Mesenchymal stem cell (in vitro differentiated cells and primary cell): ENCODE data around the gene DNAI2.
"Not testable (repeated sequence)": the region's sequence is repeated elsewhere in the genome, so short reads cannot be mapped to it uniquely, and the experiment has no call there.

Experiments used
- DNase-seq: peaks from one replicate; pipeline ENCODE4 v3.0.0-alpha.2; 2013
- H2AFZ ChIP-seq: one replicate; pipeline ENCODE4 v1.6.1; 2013; ENCODE audit warnings: low read depth, mild to moderate bottlenecking, control low read depth, inconsistent platforms, low read length, moderate library complexity
- H2AK5ac ChIP-seq: 2 replicates; pipeline ENCODE4 v1.6.1; 2013; ENCODE audit warnings: low read length, moderate library complexity, mild to moderate bottlenecking, inconsistent platforms; ENCODE audit not compliant: severe bottlenecking
- H2BK120ac ChIP-seq: one replicate; pipeline ENCODE4 v1.6.1; 2013; ENCODE audit warnings: low read depth, mild to moderate bottlenecking, inconsistent platforms, low read length, moderate library complexity
- H2BK12ac ChIP-seq, 2 experiments: one replicate each; pipeline ENCODE4 v1.6.1; 2013; ENCODE audit warnings: inconsistent platforms in 2 of 2, low read length in 2 of 2, mild to moderate bottlenecking in 2 of 2, moderate library complexity in 2 of 2, control low read depth in 1 of 2
- H2BK15ac ChIP-seq: one replicate; pipeline ENCODE4 v1.6.1; 2013; ENCODE audit warnings: mild to moderate bottlenecking, low read depth, inconsistent platforms; ENCODE audit not compliant: poor library complexity, severe bottlenecking
- H2BK5ac ChIP-seq: 2 replicates; pipeline ENCODE4 v1.6.1; 2013; ENCODE audit warnings: low read depth, mild to moderate bottlenecking, low read length, control low read depth, inconsistent platforms; ENCODE audit not compliant: poor library complexity, severe bottlenecking
- H3K14ac ChIP-seq, 2 experiments: one replicate each; pipeline ENCODE4 v1.6.1; 2013; ENCODE audit warnings: inconsistent platforms in 2 of 2, low read length in 2 of 2, control low read depth in 1 of 2, mild to moderate bottlenecking in 1 of 2, moderate library complexity in 1 of 2
- H3K18ac ChIP-seq, 2 experiments: one replicate each; pipeline ENCODE4 v1.6.1; 2013; ENCODE audit warnings: inconsistent platforms in 2 of 2, low read length in 2 of 2, control low read depth in 1 of 2, low read depth in 1 of 2, mild to moderate bottlenecking in 1 of 2
- H3K23ac ChIP-seq, 2 experiments: one replicate each; pipeline ENCODE4 v1.6.1; 2013; ENCODE audit warnings: inconsistent platforms in 2 of 2, low read length in 2 of 2, mild to moderate bottlenecking in 2 of 2, moderate library complexity in 2 of 2, control low read depth in 1 of 2
- H3K27ac ChIP-seq: 2 replicates; pipeline ENCODE4 v1.5.1; 2013; ENCODE audit warnings: mild to moderate bottlenecking, moderate library complexity, low read length, control low read depth, inconsistent platforms; ENCODE audit not compliant: poor library complexity, severe bottlenecking
- H3K27me3 ChIP-seq, 2 experiments: 2 replicates each; pipeline versions ENCODE4 v1.6.1 to v1.7.0; 2013; ENCODE audit warnings: low read length in 2 of 2, mild to moderate bottlenecking in 2 of 2, moderate library complexity in 2 of 2, control low read depth in 1 of 2, inconsistent platforms in 1 of 2; ENCODE audit not compliant: control insufficient read depth in 1 of 2, insufficient read depth in 1 of 2
- H3K36me3 ChIP-seq, 2 experiments: 2 replicates each; pipeline versions ENCODE4 v1.6.1 to v1.7.0; 2013; ENCODE audit warnings: low read length in 2 of 2, control low read depth in 1 of 2, inconsistent platforms in 1 of 2, low read depth in 1 of 2, mild to moderate bottlenecking in 1 of 2; ENCODE audit not compliant: insufficient read depth in 2 of 2, control insufficient read depth in 1 of 2
- H3K4ac ChIP-seq, 2 experiments: one replicate each; pipeline ENCODE4 v1.6.1; 2013; ENCODE audit warnings: inconsistent platforms in 2 of 2, low read length in 2 of 2, mild to moderate bottlenecking in 2 of 2, moderate library complexity in 2 of 2, control low read depth in 1 of 2, low read depth in 1 of 2
- H3K4me1 ChIP-seq: 2 replicates; pipeline ENCODE4 v1.6.1; 2013; ENCODE audit warnings: low read depth, low read length, control low read depth; ENCODE audit not compliant: control insufficient read depth, insufficient read depth
- H3K4me2 ChIP-seq: 2 replicates; pipeline ENCODE4 v1.6.1; 2013; ENCODE audit warnings: low read length, mild to moderate bottlenecking, inconsistent platforms; ENCODE audit not compliant: poor library complexity, severe bottlenecking
- H3K4me3 ChIP-seq, 2 experiments: 2 replicates each; pipeline versions ENCODE4 v1.5.1 to v1.7.0; 2013; ENCODE audit warnings: low read length in 2 of 2, mild to moderate bottlenecking in 2 of 2, control low read depth in 1 of 2, low read depth in 1 of 2; ENCODE audit not compliant: insufficient read depth in 1 of 2
- H3K79me1 ChIP-seq: replicated peaks from 2 replicates; pipeline ENCODE4 v1.6.1; 2013; ENCODE audit warnings: mild to moderate bottlenecking, control low read depth, low read length, inconsistent platforms; ENCODE audit not compliant: poor library complexity, severe bottlenecking
- H3K9ac ChIP-seq: 2 replicates; pipeline ENCODE4 v1.7.0; 2013; ENCODE audit warnings: mild to moderate bottlenecking, low read length, moderate library complexity
- H3K9me3 ChIP-seq: 2 replicates; pipeline ENCODE4 v1.7.0; 2013; ENCODE audit warnings: mild to moderate bottlenecking, low read length; ENCODE audit not compliant: control insufficient read depth
- H4K8ac ChIP-seq: one replicate; pipeline ENCODE4 v1.6.1; 2013; ENCODE audit warnings: inconsistent platforms, mild to moderate bottlenecking, low read length, moderate library complexity
- H4K91ac ChIP-seq: one replicate; pipeline ENCODE4 v1.6.1; 2013; ENCODE audit warnings: mild to moderate bottlenecking, low read length, inconsistent platforms
- WGBS: methylation state at CpG from one replicate; pipeline ENCODE4 v1.1.7; 2013; ENCODE audit warnings: mixed read lengths; 5-methylcytosine and 5-hydroxymethylcytosine counted together

The DNAI2 gene

DNA sequence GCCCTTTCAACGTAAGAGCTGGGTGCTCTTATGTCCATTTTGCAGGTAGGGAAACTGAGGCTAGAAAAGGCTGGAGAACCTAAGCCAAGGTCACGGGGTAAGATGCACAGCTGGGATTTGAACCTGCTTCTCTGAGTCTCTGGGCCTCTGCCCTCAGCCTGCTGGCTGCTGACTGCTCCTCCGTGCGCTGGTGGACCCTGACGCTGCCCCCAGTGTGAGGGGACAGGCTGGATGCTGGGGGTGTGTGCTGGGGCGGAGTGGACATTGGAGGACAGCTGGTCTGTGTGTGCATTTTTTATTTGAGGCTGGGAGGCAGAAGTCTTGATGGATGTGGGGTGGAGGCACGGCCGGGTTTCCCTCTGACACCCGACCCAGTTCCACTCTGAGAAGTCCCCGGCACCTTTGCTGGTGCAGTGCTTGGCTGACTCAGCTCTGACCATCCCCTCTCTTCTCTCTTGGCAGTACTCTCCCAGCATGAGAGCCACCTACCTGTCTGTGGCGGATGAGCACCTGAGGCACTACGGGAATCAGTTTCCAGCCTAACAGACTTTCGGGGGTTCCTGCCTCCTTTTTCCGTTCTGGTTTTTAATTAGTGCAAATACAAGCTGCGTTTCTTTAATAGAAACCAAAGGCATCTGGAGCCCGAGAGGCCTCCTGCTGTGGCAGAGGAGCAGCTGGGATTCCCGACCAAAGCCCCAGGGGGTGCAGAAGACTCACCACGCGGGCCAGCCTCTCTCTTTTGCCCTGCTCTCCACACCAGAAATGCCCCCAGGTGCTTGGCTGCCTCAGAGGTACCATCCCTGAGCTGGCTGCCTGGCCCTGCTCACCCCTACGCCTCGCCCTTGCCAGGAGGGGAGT, 14.1 kb upstream of the DNAI2 start:
- Histone ChIP-seq H3K27me3 (peaks cover 24 to 46% of the 10 kb centered on the region in 2 experiments), H2BK15ac (no peak overlapping the region), H3K4me1 (peaks cover 4% of the 10 kb centered on the region), H3K23ac (no peak overlapping the region), H4K91ac (no peak overlapping the region), H3K9me3 (no peaks in the 10 kb centered on the region), H3K9ac (no peak overlapping the region), H3K4me3 (no peak overlapping the region), H3K36me3 (no peaks in the 10 kb centered on the region), H3K79me1 (no peaks in the 10 kb centered on the region), H2BK5ac (no peak overlapping the region), H2BK12ac (no peak overlapping the region), H2BK120ac (no peak overlapping the region), H4K8ac (no peak overlapping the region), H3K4ac (no peak overlapping the region), H3K14ac (no peak overlapping the region), H3K27ac (no peak overlapping the region), H2AK5ac (no peak overlapping the region), H2AFZ (no peak overlapping the region), H3K18ac (no peak overlapping the region), H3K4me2 (no peak overlapping the region)
- 33% methylated on average over 20 of the region's 21 CpGs for WGBS
- no peak for DNase-seq

DNA sequence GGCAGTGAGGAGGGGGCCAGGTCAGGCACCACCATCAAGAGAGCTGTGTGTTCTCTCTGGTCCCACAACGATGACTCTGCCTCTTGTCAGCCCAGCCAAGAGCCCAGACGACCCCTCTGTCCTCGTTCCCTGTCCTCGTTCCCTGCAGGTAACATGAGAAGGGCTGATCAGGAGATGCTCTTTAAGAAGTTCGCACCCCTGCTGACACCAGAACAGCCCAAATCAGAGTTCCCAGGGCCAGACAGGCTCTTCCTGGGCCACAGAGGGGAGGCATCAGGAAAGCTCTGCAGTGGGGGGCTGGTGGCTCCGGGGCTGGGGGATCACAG, 13.5 kb upstream of the DNAI2 start:
- no peak for DNase-seq
- no peak overlapping the region for H2BK120ac ChIP-seq
- H3K9ac ChIP-seq = no peak overlapping the region
- peaks cover 22 to 46% of the 10 kb centered on the region in 2 experiments for H3K27me3 ChIP-seq
- no peak overlapping the region for H2AK5ac ChIP-seq
- H3K27ac ChIP-seq = no peak overlapping the region
- no peak overlapping the region for H2BK5ac ChIP-seq
- H2AFZ ChIP-seq = no peak overlapping the region
- no peak overlapping the region for H2BK15ac ChIP-seq
- no peak overlapping the region for H4K91ac ChIP-seq
- peak overlapping the region in 1 of 2 experiments; percentile 20 for H3K14ac ChIP-seq
- H3K36me3 ChIP-seq = no peaks in the 10 kb centered on the region
- no peaks in the 10 kb centered on the region for H3K9me3 ChIP-seq
- H3K4me1 ChIP-seq = peaks cover 4% of the 10 kb centered on the region
- H4K8ac ChIP-seq = no peak overlapping the region
- no peak overlapping the region for H2BK12ac ChIP-seq
- no peak overlapping the region for H3K18ac ChIP-seq
- no peaks in the 10 kb centered on the region for H3K79me1 ChIP-seq
- no peak overlapping the region for H3K4me3 ChIP-seq
- no peak overlapping the region for H3K4me2 ChIP-seq
- H3K4ac ChIP-seq = no peak overlapping the region
- H3K23ac ChIP-seq = no peak overlapping the region
- WGBS = 28% methylated on average over 6 of the region's 6 CpGs

DNA sequence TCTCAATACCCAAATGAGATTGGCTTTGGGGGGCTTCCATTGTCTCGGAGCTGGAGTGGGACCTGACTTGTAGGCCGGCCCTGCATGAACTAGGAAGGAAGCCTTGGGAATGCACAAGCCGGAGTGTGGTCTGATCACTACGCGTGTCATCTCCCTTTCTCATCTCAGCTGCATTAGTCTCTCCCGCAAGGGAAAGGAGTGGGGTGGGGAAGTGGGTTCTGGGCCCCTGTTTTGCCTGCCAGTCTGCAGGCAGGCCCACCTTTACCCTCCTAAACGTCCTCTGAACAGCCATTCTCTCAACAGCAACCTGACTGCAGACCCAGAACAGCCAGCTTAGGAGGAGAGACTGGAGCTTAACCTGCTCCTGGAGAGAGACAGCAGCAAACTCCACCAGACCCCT, 11.4 kb upstream of the DNAI2 start:
- Histone ChIP-seq H4K91ac (no peak overlapping the region), H3K14ac (no peak overlapping the region), H3K27ac (no peak overlapping the region), H3K79me1 (no peaks in the 10 kb centered on the region), H2AK5ac (no peak overlapping the region), H3K9me3 (no peaks in the 10 kb centered on the region), H3K4ac (no peak overlapping the region), H2AFZ (no peak overlapping the region), H2BK5ac (no peak overlapping the region), H3K27me3 (peaks cover 16 to 41% of the 10 kb centered on the region in 2 experiments), H2BK15ac (no peak overlapping the region), H3K23ac (no peak overlapping the region), H3K4me3 (no peak overlapping the region), H4K8ac (no peak overlapping the region), H2BK120ac (no peak overlapping the region), H2BK12ac (no peak overlapping the region), H3K4me2 (no peak overlapping the region), H3K36me3 (no peaks in the 10 kb centered on the region), H3K9ac (no peak overlapping the region), H3K18ac (no peak overlapping the region), H3K4me1 (peaks cover 2% of the 10 kb centered on the region)
- WGBS = 87% methylated on average over 7 of the region's 7 CpGs
- no peak for DNase-seq

DNA sequence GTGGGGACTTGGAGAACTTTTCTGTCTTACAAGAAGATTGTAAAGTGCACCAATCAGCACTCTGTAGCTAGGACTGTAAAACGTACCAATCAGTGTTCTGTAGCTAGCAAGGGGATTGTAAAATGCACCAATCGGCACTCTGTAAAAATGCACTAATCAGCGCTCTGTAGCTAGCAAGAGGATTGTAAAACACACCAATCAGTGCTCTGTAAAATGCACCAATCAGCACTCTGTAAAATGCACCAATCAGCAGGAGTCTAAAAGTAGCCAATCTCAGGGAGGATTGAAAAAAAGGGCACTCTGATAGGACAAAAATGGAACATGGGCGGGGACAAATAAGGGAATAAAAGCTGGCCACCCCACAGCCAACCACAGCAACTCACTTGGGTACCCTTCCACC, 7.0 kb upstream of the DNAI2 start:
- not testable (repeated sequence) for H3K4me2 ChIP-seq, H2BK15ac ChIP-seq, H3K23ac ChIP-seq, H3K9ac ChIP-seq, H3K4ac ChIP-seq, H3K4me1 ChIP-seq, H3K18ac ChIP-seq, DNase-seq, H3K9me3 ChIP-seq, H2AK5ac ChIP-seq, H3K4me3 ChIP-seq, H4K8ac ChIP-seq, H3K79me1 ChIP-seq, H3K36me3 ChIP-seq, H4K91ac ChIP-seq, H3K14ac ChIP-seq, H2AFZ ChIP-seq, H2BK120ac ChIP-seq, H3K27ac ChIP-seq, H2BK12ac ChIP-seq, H2BK5ac ChIP-seq
- 81% methylated on average over 4 of the region's 4 CpGs for WGBS
- peaks cover 4 to 45% of the 10 kb centered on the region in 2 experiments for H3K27me3 ChIP-seq
